Left ventricle myocardium inferior (tissue), 1 donor: ENCODE measurements around the gene PC. TPM values are rescaled to one million over a fixed set of nuclear protein-coding genes. Genes with fewer than 3 reads are reported as not detected.

Experiments
- microRNA-seq: library from miRNA; unstranded; fragments of <30 nt; microRNA quantifications from one replicate; pipeline ENCODE4 v1.2.0, GENCODE V29; 2020
- total RNA-seq: library from RNA; stranded (reverse); fragmentation: NEBNext Ultra II Directional; extraction: Animal tissue kit (Norgen Biotek cat#: 25700); gene quantifications from one replicate; pipeline ENCODE4 v1.2.1, GENCODE V29; 2021
- donor health status: DM: no; HTN: yes; CAD: no; lungs with severe emphysema.

PC gene
- total RNA-seq, 1 donor from 2014 or later: 10.3 TPM

Small RNA genes within 50 kb of the gene (microRNA-seq; reads per million reads assigned to microRNA genes)
- gene MIR3163: not detected

Other genes starting within 250 kb of the PC start
- 0.77 TPM for gene SPTBN2, start 229.2 kb downstream of the PC start, total RNA-seq
- gene RCE1, start 114.9 kb downstream of the PC start, total RNA-seq: 5.1 TPM
- gene LRFN4, start 101.3 kb downstream of the PC start, total RNA-seq: 13.5 TPM
- gene C11orf86, start 16.9 kb upstream of the PC start, total RNA-seq: not detected
- 0.05 TPM for gene SYT12, start 64.8 kb upstream of the PC start, total RNA-seq
- gene RHOD, start 98.5 kb upstream of the PC start, total RNA-seq: 49.5 TPM
- 37.6 TPM for gene KDM2A, start 160.9 kb upstream of the PC start, total RNA-seq